HG03060 (cell line): ENCODE results near the gene PDE7B.

Experiments used
- ATAC-seq: cut with Tn5 transposase; IDR thresholded peaks from one replicate; pipeline ENCODE4 v1.9.1; 2021; ENCODE audit warnings: low read depth, moderate number of reproducible peaks; ENCODE audit not compliant: unreplicated experiment

The PDE7B gene

GRCh38 chr6:136016228-136017225 is 165.0 kb downstream of the PDE7B start:
- ATAC-seq: no peak

GRCh38 chr6:136020691-136021090 is 169.2 kb downstream of the PDE7B start:
- ATAC-seq: no peak

DNA sequence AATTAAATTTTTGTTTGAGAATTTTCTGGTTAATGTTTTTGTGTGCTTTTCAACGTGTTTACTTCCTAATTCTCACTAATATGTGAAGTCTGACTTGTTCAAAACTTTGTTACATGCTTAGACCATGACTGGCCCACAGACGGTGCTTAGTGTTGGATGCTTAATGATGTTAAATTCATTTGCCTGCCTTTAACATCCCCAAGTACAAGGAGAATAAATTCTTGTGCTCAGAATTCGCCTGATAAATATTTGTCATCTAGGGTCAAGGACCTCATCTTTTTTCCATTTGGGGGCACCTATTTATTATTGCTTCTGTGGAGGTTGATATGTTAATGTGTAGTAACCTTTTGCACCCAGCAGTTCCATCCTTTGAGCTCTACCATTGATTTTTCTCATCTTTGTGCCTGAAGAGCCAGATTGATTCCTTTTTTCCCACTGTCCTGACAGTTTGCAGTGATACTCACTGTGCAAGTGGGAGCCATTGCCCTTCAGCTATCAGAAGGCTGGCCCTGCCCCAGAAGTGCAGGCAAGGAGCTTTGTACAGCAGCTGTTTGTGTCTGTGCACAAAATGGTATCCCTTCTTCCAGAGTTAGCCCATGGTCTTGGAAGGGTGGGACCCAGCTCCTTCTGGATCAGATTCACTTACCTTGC is 170.8 kb downstream of the PDE7B start:
- no peak for ATAC-seq

DNA sequence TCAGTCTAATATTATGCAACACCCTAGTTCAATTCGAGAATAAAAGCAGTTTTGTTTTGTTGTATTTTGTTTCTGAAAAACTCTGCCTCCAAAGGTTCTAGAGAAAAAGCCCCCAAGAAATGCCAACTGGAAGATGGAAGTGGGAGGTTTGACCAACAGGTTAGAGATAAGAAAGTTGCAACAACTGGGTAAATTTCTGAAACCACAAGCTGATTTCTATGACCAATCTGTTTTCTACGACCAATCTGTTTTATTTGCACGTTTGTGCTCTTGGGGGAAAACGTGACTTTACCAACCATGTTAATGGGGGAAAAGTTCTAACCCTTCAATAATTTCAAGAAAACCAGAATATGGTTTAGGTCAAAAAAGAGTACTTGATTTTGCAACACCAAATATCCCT is 173.2 kb downstream of the PDE7B start:
- no peak for ATAC-seq

GRCh38 chr6:136025736-136026135 is 174.2 kb downstream of the PDE7B start:
- ATAC-seq: no peak

DNA sequence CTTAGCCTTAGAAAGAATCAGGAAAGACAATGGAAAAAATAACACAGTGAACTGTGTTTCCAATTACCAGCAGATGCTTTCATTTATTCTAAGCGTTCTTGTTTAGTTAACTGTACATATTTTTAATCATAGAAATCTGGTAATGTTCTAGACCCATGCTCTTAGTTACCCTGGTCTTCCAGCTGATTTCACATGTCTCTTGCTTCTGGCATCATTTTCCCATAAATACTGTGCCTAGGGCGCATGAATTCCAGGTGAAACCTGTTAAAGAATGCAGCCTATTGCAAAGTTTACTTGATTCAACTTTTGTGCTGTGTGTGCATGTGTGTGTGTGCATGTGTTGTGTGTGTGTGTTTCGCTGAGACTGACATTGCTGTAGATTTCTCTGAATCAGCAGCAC is 178.6 kb downstream of the PDE7B start:
- no peak for ATAC-seq

GRCh38 chr6:136031982-136032381 is 180.5 kb downstream of the PDE7B start:
- ATAC-seq: no peak

GRCh38 chr6:136033416-136033815 is 181.9 kb downstream of the PDE7B start:
- ATAC-seq: no peak

DNA sequence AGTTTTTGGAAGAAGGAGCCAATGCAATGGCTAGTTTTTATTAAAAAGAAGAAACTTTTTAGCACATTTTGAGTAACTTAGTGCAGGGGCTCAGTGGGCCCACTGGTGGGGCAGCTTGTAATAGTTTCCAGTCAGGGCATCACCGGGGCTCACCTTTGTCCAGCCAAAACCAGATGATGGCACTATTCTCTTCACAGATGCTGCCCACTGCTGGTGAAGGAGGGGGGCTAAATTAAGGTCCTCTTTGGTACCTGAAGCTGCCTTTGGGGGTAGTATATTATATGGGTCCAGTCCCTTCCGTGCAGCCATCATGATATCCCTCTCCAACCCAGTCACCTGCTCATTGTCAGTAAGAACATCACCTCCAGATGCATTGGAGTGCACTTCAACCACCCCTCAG is 182.9 kb downstream of the PDE7B start:
- no peak for ATAC-seq

DNA sequence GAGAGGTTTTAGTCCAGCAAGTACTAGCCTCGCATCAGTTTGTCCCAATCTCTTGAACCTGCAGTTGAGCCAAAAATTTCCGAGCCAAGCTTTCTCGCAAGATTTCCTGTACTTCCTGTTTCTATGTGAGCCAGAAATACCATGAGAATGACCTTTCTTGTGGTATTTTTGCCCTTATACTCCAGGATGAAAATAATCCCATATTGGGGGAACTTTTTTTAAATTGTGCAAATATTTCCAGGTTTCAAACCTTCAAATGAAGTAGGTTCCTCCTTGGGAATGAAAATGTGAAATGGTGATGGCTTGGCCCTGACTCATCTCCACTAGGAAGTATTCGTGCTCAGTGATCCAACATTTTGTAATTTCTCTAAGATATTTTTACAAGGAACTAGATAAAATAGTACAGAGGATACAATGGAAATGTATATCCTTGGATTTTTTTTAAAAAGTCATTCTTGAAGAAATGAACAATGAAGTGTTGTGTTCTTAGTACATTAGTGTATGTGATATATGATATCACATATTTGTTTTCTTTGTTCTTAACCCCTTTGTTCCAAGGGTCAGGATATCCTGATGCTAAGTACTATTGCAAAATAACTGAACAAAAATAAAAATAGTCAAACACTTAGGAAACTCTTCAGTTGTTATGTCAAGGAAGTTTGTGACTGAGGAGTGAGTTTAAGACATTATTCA is 184.0 kb downstream of the PDE7B start:
- ATAC-seq: no peak

- ATAC-seq: no peak
Observed at GRCh38 chr6:136036071-136036380, 184.5 kb downstream of the PDE7B start.

DNA sequence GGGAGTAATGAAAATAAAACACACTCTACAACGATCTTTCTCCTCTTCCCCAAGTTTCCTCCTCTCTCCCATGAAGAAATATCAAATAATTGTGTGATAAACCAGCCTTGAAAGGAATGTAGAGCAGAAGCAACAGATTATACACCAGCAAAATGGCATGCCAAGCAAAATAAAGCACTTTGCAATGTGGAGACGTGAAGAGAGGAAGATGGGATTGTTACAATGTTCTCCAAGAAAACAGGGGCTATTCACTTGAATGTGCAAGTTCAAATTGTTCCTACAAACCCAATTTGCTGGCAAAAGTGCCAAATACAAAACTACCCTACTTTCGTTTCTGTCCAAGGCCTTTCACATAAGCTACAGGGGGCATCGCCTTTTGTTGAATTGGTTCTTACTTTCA is 185.1 kb downstream of the PDE7B start:
- ATAC-seq: no peak

GRCh38 chr6:136037242-136037875 is 185.9 kb downstream of the PDE7B start:
- no peak for ATAC-seq

DNA sequence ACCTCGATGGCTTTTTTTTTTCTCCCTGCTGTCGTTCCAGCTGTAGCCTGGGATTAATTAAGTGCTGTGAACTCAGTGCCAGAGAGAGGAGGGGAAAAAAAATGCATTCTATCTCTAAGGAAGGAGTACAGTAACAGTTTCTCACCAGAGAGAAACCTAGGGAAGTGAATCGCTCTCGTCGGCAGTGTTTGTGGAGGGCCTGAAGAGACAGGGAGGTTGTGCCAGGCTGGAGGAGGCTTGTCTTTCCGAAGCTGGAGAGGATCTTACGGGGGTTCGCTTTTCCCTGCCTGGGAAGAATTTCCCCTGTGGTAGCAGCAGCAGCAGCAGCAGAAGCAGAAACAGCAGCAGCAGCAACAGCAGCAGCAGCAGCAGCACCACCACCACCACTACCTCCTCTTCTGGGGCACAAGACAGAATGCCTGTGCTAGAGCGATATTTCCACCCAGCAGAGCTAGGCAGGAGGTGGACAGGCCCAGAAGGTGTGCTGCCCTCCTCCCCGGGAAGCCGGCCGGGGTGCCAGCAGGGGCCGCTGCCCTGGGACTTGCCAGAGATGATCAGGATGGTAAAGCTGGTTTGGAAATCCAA is 186.5 kb downstream of the PDE7B start:
- no peak for ATAC-seq

DNA sequence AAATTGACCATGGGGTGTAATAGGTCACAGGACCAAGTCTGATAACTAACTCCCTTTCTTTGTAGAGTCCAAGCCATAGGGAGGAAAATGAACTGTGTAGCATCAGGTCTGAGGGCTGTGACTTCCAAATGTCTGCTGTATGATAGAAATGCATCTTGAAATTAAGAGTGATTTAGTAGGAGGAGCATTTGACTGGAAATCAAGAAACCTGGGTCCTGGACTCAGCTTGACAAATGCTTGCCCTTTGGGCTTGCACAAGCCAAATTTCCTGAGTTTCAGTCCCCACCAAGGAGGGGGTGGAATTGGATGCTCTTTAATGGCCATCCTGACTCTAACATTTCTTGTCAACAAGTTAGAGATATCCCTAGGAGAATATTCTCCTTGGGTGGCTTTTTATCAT is 187.0 kb downstream of the PDE7B start:
- no peak for ATAC-seq

DNA sequence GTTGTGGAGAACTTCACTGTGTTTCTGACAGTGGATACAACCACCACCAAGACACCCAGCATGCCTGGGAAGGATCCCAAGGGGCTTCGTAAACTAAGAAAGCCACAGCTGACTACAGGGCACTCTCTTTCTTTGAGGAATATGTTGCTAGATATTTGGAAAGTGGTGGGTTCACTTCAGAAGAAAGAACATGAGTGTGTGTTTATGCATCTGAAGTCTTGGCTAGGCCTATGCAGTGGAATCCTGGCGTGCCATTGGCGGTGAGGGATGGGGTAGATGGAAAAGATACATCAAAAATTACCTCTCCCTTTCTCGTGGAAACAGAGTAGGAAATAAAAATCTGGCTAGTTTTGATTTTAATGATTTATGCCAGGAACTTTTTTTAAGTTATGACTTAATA is 187.7 kb downstream of the PDE7B start:
- no peak for ATAC-seq

DNA sequence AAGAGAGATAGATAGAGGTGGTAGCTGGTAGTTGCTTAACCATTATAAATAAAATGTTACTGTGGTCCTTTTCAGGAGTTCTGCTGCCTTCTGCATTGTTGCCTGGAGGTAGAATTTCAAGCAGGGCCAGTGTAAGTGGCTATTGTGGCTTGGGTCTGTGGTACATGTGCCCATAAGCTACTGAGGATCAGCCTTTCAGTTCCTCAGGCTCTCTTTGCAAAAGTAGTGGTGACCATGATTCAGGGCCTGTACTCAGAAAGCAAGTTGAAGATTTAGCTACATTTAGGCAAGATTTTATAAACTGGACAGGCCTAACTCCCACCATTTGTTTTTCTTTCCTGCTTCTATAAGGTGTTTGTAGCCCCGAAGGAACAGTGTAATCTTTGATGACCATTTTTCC is 199.0 kb downstream of the PDE7B start:
- no peak for ATAC-seq

DNA sequence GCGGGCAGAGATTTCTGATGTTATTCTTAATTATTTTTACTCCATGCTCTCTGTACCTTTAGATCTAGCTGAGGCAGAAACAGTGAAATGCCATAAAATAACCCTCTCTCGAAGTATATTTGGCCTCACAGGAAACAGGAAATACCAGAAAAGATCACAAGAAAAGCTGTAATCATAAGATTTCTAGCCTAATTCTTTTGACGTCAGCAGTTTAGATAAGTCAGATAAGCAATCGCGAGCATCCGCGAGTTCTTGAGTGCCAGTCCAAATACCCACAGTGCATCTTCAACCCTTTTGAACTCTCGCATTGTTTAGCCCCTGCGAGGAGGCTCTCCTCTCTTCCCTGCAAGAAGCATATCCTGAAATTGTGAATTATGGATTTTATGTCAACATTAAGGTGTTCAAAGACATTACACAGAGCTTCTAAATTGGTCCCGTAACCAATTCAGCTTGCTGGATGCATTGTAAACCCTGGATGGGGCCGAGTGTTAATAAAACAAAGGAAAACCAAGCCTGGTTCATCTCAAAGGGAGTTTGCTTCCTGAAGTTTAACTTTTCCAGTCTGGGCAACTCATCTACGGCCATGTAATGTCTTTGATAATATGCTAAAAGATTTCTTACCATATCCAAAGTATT is 199.8 kb downstream of the PDE7B start:
- no peak for ATAC-seq

DNA sequence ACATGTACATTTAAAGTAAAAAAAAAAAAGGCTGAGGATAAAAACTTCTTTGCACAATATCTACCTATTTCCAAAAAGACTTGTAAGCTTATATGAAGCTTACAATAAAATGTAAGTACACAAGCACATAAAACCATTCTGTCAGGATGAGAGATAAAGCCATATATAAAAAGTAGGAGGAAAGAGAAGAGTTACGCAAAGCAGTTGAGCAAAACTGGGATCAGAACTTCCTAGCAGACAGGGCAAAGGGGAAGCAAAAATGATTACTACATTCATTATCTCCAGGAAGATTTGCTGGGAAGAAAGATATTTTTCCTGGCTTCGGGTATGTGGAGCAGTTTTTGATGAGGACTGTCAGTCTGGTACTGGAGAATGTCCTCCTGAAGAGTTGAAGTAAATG is 200.5 kb downstream of the PDE7B start:
- no peak for ATAC-seq

GRCh38 chr6:136058852-136059251 is 207.4 kb downstream of the PDE7B start:
- no peak for ATAC-seq
